Peyer's patch (tissue), 4 donors: ENCODE data around the gene UBE2J1. TPM values are rescaled to one million over a fixed set of nuclear protein-coding genes. Genes with fewer than 3 reads are reported as not detected.

Experiments
- DNase-seq, 3 donors: peaks; one replicate each; pipeline ENCODE4 v3.0.0-alpha.2; 2017 to 2019
- H3K27ac ChIP-seq, 4 donors: fragments of 200-600 bp; sonication (generic); one replicate each; pipeline ENCODE4 v1.5.1; 2016 to 2019
- H3K27me3 ChIP-seq, 2 donors: fragments of 200-600 bp; sonication (generic); one replicate each; pipeline ENCODE4 v1.5.1; 2019
- H3K36me3 ChIP-seq, 3 donors: fragments of 200-600 bp; sonication (generic); one replicate each; pipeline ENCODE4 v1.5.1; 2016 to 2019
- H3K4me1 ChIP-seq, 4 donors: fragments of 200-600 bp; sonication (generic); one replicate each; pipeline ENCODE4 v1.5.1; 2016 to 2019
- H3K4me3 ChIP-seq, 4 donors: fragments of 200-600 bp; sonication (generic); 1 replicate in 3 of 4; 2 replicates in 1 of 4; pipeline ENCODE4 v1.5.1; 2016 to 2019; ENCODE audit warnings: mild to moderate bottlenecking in 1 of 4
- H3K9me3 ChIP-seq, 4 donors: fragments of 200-600 bp; sonication (generic); one replicate each; pipeline ENCODE4 v1.5.1; 2016 to 2019; ENCODE audit warnings: mild to moderate bottlenecking in 1 of 4
- CTCF ChIP-seq, 6 experiments: fragments of 450-650 bp in 4 of 6; fragments of 200-600 bp in 2 of 6; sonication (generic) in 1 of 6; IDR thresholded peaks; one replicate each; pipeline ENCODE4 v1.5.1; 2017 to 2019; ENCODE audit warnings: antibody characterized with exemption in 6 of 6, mild to moderate bottlenecking in 3 of 6, moderate library complexity in 1 of 6
- POLR2A ChIP-seq, 2 donors: fragments of 450-650 bp; IDR thresholded peaks; one replicate each; pipeline ENCODE4 v1.5.1; 2017; ENCODE audit warnings: antibody characterized with exemption in 2 of 2, mild to moderate bottlenecking in 2 of 2, moderate library complexity in 2 of 2
- total RNA-seq, 4 donors: library from RNA; depleted of rRNA; stranded (reverse); fragments of >200 nt; gene quantifications; one replicate each; pipeline ENCODE4 v1.1.0, GENCODE V29; 2016

Gene UBE2J1
- total RNA-seq, 4 donors from 2014 or later: 35.0 to 57.8 (median 44.7) TPM

GRCh38 chr6:89361171-89361570, 8.6 kb upstream of the UBE2J1 start:
- no peak for TF ChIP-seq POLR2A (IDR thresholded peaks at IDR 0.05)
- TF ChIP-seq CTCF (IDR thresholded peaks at IDR 0.05): no peak
- Histone ChIP-seq H3K36me3 (no peaks in the 10 kb centered on the region), H3K27ac (no peak overlapping the region), H3K9me3 (no peaks in the 10 kb centered on the region), H3K4me1 (no peaks in the 10 kb centered on the region), H3K4me3 (no peak overlapping the region), H3K27me3 (no peaks in the 10 kb centered on the region)
- no peak for DNase-seq

- Histone ChIP-seq H3K36me3 (no peaks in the 10 kb centered on the region), H3K9me3 (no peaks in the 10 kb centered on the region), H3K4me1 (no peaks in the 10 kb centered on the region), H3K27me3 (no peaks in the 10 kb centered on the region), H3K4me3 (no peak overlapping the region), H3K27ac (no peak overlapping the region)
- no peak for TF ChIP-seq POLR2A (IDR thresholded peaks at IDR 0.05)
- no peak for TF ChIP-seq CTCF (IDR thresholded peaks at IDR 0.05)
- no peak for DNase-seq
These were observed 8.0 kb upstream of the UBE2J1 start for GRCh38 chr6:89360415-89360999.

GRCh38 chr6:89359561-89359960, 7.0 kb upstream of the UBE2J1 start:
- H3K4me1 ChIP-seq: no peaks in the 10 kb centered on the region

GRCh38 chr6:89357390-89357789, 4.9 kb upstream of the UBE2J1 start:
- no peak for TF ChIP-seq POLR2A (IDR thresholded peaks at IDR 0.05)
- no peak for TF ChIP-seq CTCF (IDR thresholded peaks at IDR 0.05)
- Histone ChIP-seq H3K27ac (peak overlapping the region in 3 of 4 donors; percentile 49 to 73 (median 55)), H3K9me3 (no peaks in the 10 kb centered on the region), H3K4me3 (peak overlapping the region in 3 of 4 donors; percentile 5 to 30 (median 21)), H3K27me3 (no peaks in the 10 kb centered on the region), H3K36me3 (no peaks in the 10 kb centered on the region), H3K4me1 (no peaks in the 10 kb centered on the region)
- DNase-seq: peak in 2 of 3 donors; percentile 47 to 72

More at GRCh38 chr6:89359561-89359960, 7.0 kb upstream of the UBE2J1 start:
- H3K9me3 ChIP-seq: no peaks in the 10 kb centered on the region
- H3K27ac ChIP-seq: no peak overlapping the region
- no peaks in the 10 kb centered on the region for H3K27me3 ChIP-seq
- no peaks in the 10 kb centered on the region for H3K36me3 ChIP-seq
- DNase-seq: no peak
- TF ChIP-seq CTCF (IDR thresholded peaks at IDR 0.05): no peak
- no peak for TF ChIP-seq POLR2A (IDR thresholded peaks at IDR 0.05)
- no peak overlapping the region for H3K4me3 ChIP-seq

GRCh38 chr6:89356642-89357170, 4.2 kb upstream of the UBE2J1 start:
- TF ChIP-seq POLR2A (IDR thresholded peaks at IDR 0.05) (no peak), CTCF (IDR thresholded peaks at IDR 0.05) (no peak)

More at GRCh38 chr6:89356642-89357170, 4.2 kb upstream of the UBE2J1 start:
- Histone ChIP-seq H3K27ac (peak overlapping the region in 3 of 4 donors; percentile 11 to 73 (median 55)), H3K4me1 (peaks cover 0 to under 1% (median 0%) of the 10 kb centered on the region in 4 donors), H3K27me3 (no peaks in the 10 kb centered on the region), H3K36me3 (no peaks in the 10 kb centered on the region), H3K4me3 (no peak overlapping the region), H3K9me3 (no peaks in the 10 kb centered on the region)
- no peak for DNase-seq
